GM12878 (cell line): ENCODE data around the gene ANTXR1. TPM values are rescaled to one million over a fixed set of nuclear protein-coding genes. Genes with fewer than 3 reads are reported as not detected.

Source experiments
- ATAC-seq: fragments of 200-7000 bp; cut with Tn5 transposase; 3 replicates; pipeline ENCODE4 v1.9.1; 2020; ENCODE audit warnings: mild to moderate bottlenecking, moderate library complexity
- BruUV-seq: library from RNA; stranded (reverse); fragments of 400-500 nt; replicated peaks from 2 replicates; lab custom pipeline; 2021; lab: Mats Ljungman, UMichigan
- CTCF ChIA-PET: fragments of 300-600 bp; sonication (Branson Sonifier 250); formaldehyde crosslinking; extraction: SDS; loops from one replicate; lab custom pipeline; 2021; ENCODE audit warnings: inconsistent platforms; lab: Yijun Ruan, JAX
- POLR2A ChIA-PET: fragments of 350-600 bp; formaldehyde crosslinking; extraction: SDS; loops from one replicate; lab custom pipeline; 2021; ENCODE audit warnings: inconsistent platforms; lab: Charles Lee
- RAD21 ChIA-PET: fragments of 300-600 bp; sonication (Branson Sonifier 250); formaldehyde crosslinking; loops from one replicate; lab custom pipeline; 2023; ENCODE audit warnings: antibody characterized with exemption; ENCODE audit not compliant: unreplicated experiment; lab: Charles Lee
- SMC1A ChIA-PET: fragments of 300-600 bp; sonication (Branson Sonifier 250); formaldehyde crosslinking; loops from one replicate; lab custom pipeline; 2023; ENCODE audit not compliant: unreplicated experiment, uncharacterized antibody; lab: Charles Lee
- DNase-seq: peaks from one replicate; pipeline ENCODE4 v3.0.0-alpha.2; 2011; ENCODE audit warnings: low read depth, low spot score
- FAIRE-seq: peaks from 3 replicates; lab custom pipeline; 2011; peaks lifted over from hg19 to GRCh38; lab: Jason Lieb, UNC
- H2AFZ ChIP-seq: 2 replicates; pipeline ENCODE4 v1.6.0; 2011; ENCODE audit warnings: low read depth, low read length, control low read depth; ENCODE audit not compliant: control insufficient read depth
- H3K27ac ChIP-seq: 2 replicates; pipeline ENCODE4 v1.5.1; 2011; ENCODE audit warnings: control low read depth; ENCODE audit not compliant: control insufficient read depth, insufficient read depth
- H3K27me3 ChIP-seq, 2 experiments: replicated peaks in 1 of 2; 2 replicates each; pipeline versions ENCODE4 v1.6.0 to v1.6.1; 2011; ENCODE audit warnings: low read length in 1 of 2; ENCODE audit not compliant: control insufficient read depth in 2 of 2, insufficient read depth in 2 of 2
- H3K36me3 ChIP-seq, 2 experiments: 2 replicates each; pipeline ENCODE4 v1.5.1; 2011; ENCODE audit warnings: low read length in 1 of 2; ENCODE audit not compliant: control insufficient read depth in 2 of 2, insufficient read depth in 2 of 2
- H3K4me1 ChIP-seq: 2 replicates; pipeline ENCODE4 v1.6.1; 2011; ENCODE audit warnings: mild to moderate bottlenecking, low read length, moderate library complexity, mixed read lengths; ENCODE audit not compliant: control insufficient read depth, insufficient read depth
- H3K4me2 ChIP-seq: 2 replicates; pipeline ENCODE4 v1.6.0; 2011; ENCODE audit warnings: control low read depth; ENCODE audit not compliant: control insufficient read depth, insufficient read depth
- H3K4me3 ChIP-seq: fragments of 200-600 bp; sonication (generic); 2 replicates; pipeline ENCODE4 v1.5.1; 2016
- H3K79me2 ChIP-seq: 2 replicates; pipeline ENCODE4 v1.6.0; 2011; ENCODE audit warnings: low read length; ENCODE audit not compliant: control insufficient read depth, insufficient read depth
- H3K9ac ChIP-seq: 2 replicates; pipeline ENCODE4 v1.8.0; 2011; ENCODE audit warnings: low read length, control low read depth, mixed read lengths; ENCODE audit not compliant: control insufficient read depth, insufficient read depth
- H3K9me3 ChIP-seq: replicated peaks from 3 replicates; pipeline ENCODE4 v1.5.1; 2011; ENCODE audit warnings: mild to moderate bottlenecking, low read length; ENCODE audit not compliant: control insufficient read depth, insufficient read depth
- H4K20me1 ChIP-seq: 2 replicates; pipeline ENCODE4 v1.6.0; 2011; ENCODE audit not compliant: control insufficient read depth, insufficient read depth
- CBX3 ChIP-seq: fragments of 200-600 bp; sonication (generic); IDR thresholded peaks from 2 replicates; pipeline ENCODE4 v1.6.1; 2016; ENCODE audit warnings: low read depth, borderline replicate concordance
- HDAC6 ChIP-seq: fragments of 200-600 bp; sonication (generic); IDR thresholded peaks from one replicate; pipeline ENCODE4 v1.8.0; 2017; ENCODE audit warnings: antibody characterized with exemption; ENCODE audit not compliant: unreplicated experiment
- JUND ChIP-seq: IDR thresholded peaks from 2 replicates; pipeline ENCODE4 v1.6.1; 2012; ENCODE audit warnings: low read depth, mild to moderate bottlenecking, low read length, improper control_type of control experiment, moderate library complexity
- MAX ChIP-seq: IDR thresholded peaks from 2 replicates; pipeline ENCODE4 v1.6.1; 2012; ENCODE audit warnings: low read depth, low read length, improper control_type of control experiment
- NFYA ChIP-seq: IDR thresholded peaks from 2 replicates; pipeline ENCODE4 v1.6.1; 2011; ENCODE audit warnings: low read depth, mild to moderate bottlenecking, low read length, improper control_type of control experiment, borderline replicate concordance
- RB1 ChIP-seq: fragments of 450-650 bp; formaldehyde crosslinking; IDR thresholded peaks from 2 replicates; pipeline ENCODE4 v1.6.1; 2017; ENCODE audit warnings: mild to moderate bottlenecking, borderline replicate concordance
- REST ChIP-seq: IDR thresholded peaks from 2 replicates; pipeline ENCODE4 v1.6.1; 2012; ENCODE audit warnings: mild to moderate bottlenecking, low read depth, low read length
- SP1 ChIP-seq: IDR thresholded peaks from one replicate; pipeline ENCODE4 v1.6.1; 2011; ENCODE audit warnings: low read depth, low read length
- SRF ChIP-seq, 2 experiments: IDR thresholded peaks; 2 replicates each; pipeline ENCODE4 v1.6.1; 2011; ENCODE audit warnings: low read depth in 2 of 2, low read length in 2 of 2, mild to moderate bottlenecking in 1 of 2, moderate library complexity in 1 of 2
- SUZ12 ChIP-seq: fragments of 200-600 bp; sonication (generic); IDR thresholded peaks from one replicate; pipeline ENCODE4 v1.6.1; 2018; ENCODE audit warnings: antibody characterized with exemption, mild to moderate bottlenecking; ENCODE audit not compliant: unreplicated experiment
- TAF1 ChIP-seq: IDR thresholded peaks from 2 replicates; pipeline ENCODE4 v1.6.1; 2011; ENCODE audit warnings: mild to moderate bottlenecking, low read depth, low read length, borderline replicate concordance
- ZNF622 ChIP-seq: fragments of 450-650 bp; IDR thresholded peaks from 2 replicates; pipeline ENCODE4 v1.6.1; 2017; ENCODE audit warnings: mild to moderate bottlenecking, inconsistent platforms
- WGBS: methylation state at CpG from one replicate; pipeline ENCODE4 v1.1.6; 2016; ENCODE audit warnings: low lambda C conversion rate; ENCODE audit not compliant: insufficient replicate concordance, insufficient coverage; ENCODE audit errors: missing lambda C conversion rate; 5-methylcytosine and 5-hydroxymethylcytosine counted together
- in situ Hi-C: fragments of 300-500 bp; cut with MboI; formaldehyde crosslinking; loops from 9 replicates; pipeline ENCODE4 v1.14.3; 2018; ENCODE audit warnings: mixed read lengths
- intact Hi-C: fragments of 100-400 bp; cut with micrococcal nuclease; formaldehyde crosslinking; loops from one replicate; pipeline ENCODE4 v1.14.2; 2022; ENCODE audit not compliant: unreplicated experiment
- polyA plus RNA-seq, 11 experiments: library from polyadenylated mRNA; depleted of rRNA in 4 of 11; unstranded in 6 of 11; stranded (reverse) in 5 of 11; fragments of >200 nt; fragmentation: Nextera tagmentation in 4 of 11; fragmentation: Illumina TruSeq in 1 of 11; extraction: Ambion mirVana in 4 of 11; extraction: Trizol in 1 of 11; gene quantifications; 1 replicate in 1 of 11; 2 replicates in 10 of 11; pipeline versions ENCODE4 v1.2.1 to v1.2.3, GENCODE V29; 2011 to 2016; ENCODE audit warnings: inconsistent platforms in 2 of 11, missing spikeins in 2 of 11, low read depth in 1 of 11
- total RNA-seq, 4 experiments: library from RNA; depleted of rRNA in 3 of 4; stranded (reverse); fragments of >200 nt in 3 of 4; fragmentation: Illumina TruSeq in 1 of 4; extraction: Trizol in 1 of 4; gene quantifications; 2 replicates each; pipeline versions ENCODE4 v1.2.1 to v1.2.3, GENCODE V29; 2013 to 2021

The ANTXR1 gene
- total and polyA plus RNA-seq, 10 of the 15 experiments (the other 5 are each of a cell fraction or from before 2014, with no cell fraction given): 0.09 to 0.26 TPM; not detected in 8

GRCh38 chr2:69244882-69245281, 231.9 kb downstream of the ANTXR1 start:
- TF ChIP-seq JUND (no peak), RB1 (no peak), TAF1 (no peak), ZNF622 (no peak)
- Histone ChIP-seq H2AFZ (no peak overlapping the region), H4K20me1 (no peaks in the 10 kb centered on the region), H3K27me3 (peaks cover 2 to 7% of the 10 kb centered on the region in 2 experiments; a peak in 3 of 4 replicates), H3K4me3 (no peak overlapping the region), H3K4me2 (no peak overlapping the region), H3K9ac (no peak overlapping the region), H3K27ac (no peak overlapping the region), H3K4me1 (no peaks in the 10 kb centered on the region), H3K79me2 (no peaks in the 10 kb centered on the region), H3K9me3 (no peaks in the 10 kb centered on the region), H3K36me3 (no peaks in the 10 kb centered on the region)
- CTCF ChIA-PET: no interaction called here
- SMC1A ChIA-PET: interaction anchor here (0.5 to 0.6 kb wide), 2 partner anchors 14 to 625 kb away, joined by 3 to 4 read pairs; no protein-coding TSS in a partner anchor
- no TSS peak for BruUV-seq
- RAD21 ChIA-PET: no interaction called here
- intact Hi-C loops: no loop called here
- WGBS: 23% methylated on average over 6 of the region's 6 CpGs
- FAIRE-seq (no peak), DNase-seq (no peak), ATAC-seq (no peak)
- POLR2A ChIA-PET: no interaction called here
- in situ Hi-C loops: no loop called here

- Histone ChIP-seq H3K79me2 (no peaks in the 10 kb centered on the region), H3K4me1 (no peaks in the 10 kb centered on the region), H3K36me3 (no peaks in the 10 kb centered on the region), H3K27me3 (peaks cover 0 to 11% of the 10 kb centered on the region in 2 experiments; a peak in 2 of 4 replicates), H4K20me1 (no peaks in the 10 kb centered on the region), H2AFZ (no peak overlapping the region), H3K4me3 (no peak overlapping the region), H3K9ac (no peak overlapping the region), H3K4me2 (no peak overlapping the region), H3K9me3 (no peaks in the 10 kb centered on the region), H3K27ac (no peak overlapping the region)
- ChIA-PET RAD21 (no interaction called here), CTCF (no interaction called here), POLR2A (no interaction called here), SMC1A (no interaction called here)
- 61% methylated on average over 9 of the region's 9 CpGs for WGBS
- no TSS peak for BruUV-seq
- ATAC-seq (no peak), FAIRE-seq (no peak), DNase-seq (no peak)
- intact Hi-C loops (no loop called here), in situ Hi-C loops (no loop called here)
- no peak for TF ChIP-seq MAX
- no peak for TF ChIP-seq SP1
- no peak for TF ChIP-seq CBX3
- TF ChIP-seq SRF (IDR thresholded peaks at IDR 0.05; ENCODE audit: low read depth in 2 of 2, low read length in 2 of 2): no peak
- no peak for TF ChIP-seq REST
- TF ChIP-seq SUZ12: no peak
- TF ChIP-seq NFYA: no peak
- TF ChIP-seq HDAC6: no peak
These were observed 234.6 kb downstream of the ANTXR1 start for GRCh38 chr2:69247583-69247982.
